ENCODE measurements around the gene SDK1. TPM values are rescaled to one million over a fixed set of nuclear protein-coding genes. Genes with fewer than 3 reads are reported as not detected.

SDK1 gene
- total RNA-seq, 1 experiment from 2014 or later, result 9.3 TPM

- TF ChIP-seq GTF2I (CRISPR knock-in tag; conservative IDR thresholded peaks at IDR 0.05) (no peak), ZNF232 (CRISPR knock-in tag; IDR thresholded peaks at IDR 0.05) (no peak), NR2C2 (CRISPR knock-in tag; IDR thresholded peaks at IDR 0.05) (no peak), SMAD3 (CRISPR knock-in tag; IDR thresholded peaks at IDR 0.05; ENCODE audit: borderline replicate concordance) (no peak), SMAD4 (CRISPR knock-in tag; IDR thresholded peaks at IDR 0.05) (no peak), ZNF121 (CRISPR knock-in tag; IDR thresholded peaks at IDR 0.05) (no peak), ESRRA (CRISPR knock-in tag; IDR thresholded peaks at IDR 0.05; ENCODE audit: borderline replicate concordance) (no peak), ZMAT4 (CRISPR knock-in tag; IDR thresholded peaks at IDR 0.05) (no peak), ZNF263 (CRISPR knock-in tag; IDR thresholded peaks at IDR 0.05; ENCODE audit: low read depth) (no peak), PRDM15 (CRISPR knock-in tag; IDR thresholded peaks at IDR 0.05) (no peak), RELA (CRISPR knock-in tag; IDR thresholded peaks at IDR 0.05; ENCODE audit: borderline replicate concordance) (no peak), GRHL2 (CRISPR knock-in tag; IDR thresholded peaks at IDR 0.05; ENCODE audit: insufficient replicate concordance, severe bottlenecking) (no peak)
- TF ChIP-seq, protein P1, sequence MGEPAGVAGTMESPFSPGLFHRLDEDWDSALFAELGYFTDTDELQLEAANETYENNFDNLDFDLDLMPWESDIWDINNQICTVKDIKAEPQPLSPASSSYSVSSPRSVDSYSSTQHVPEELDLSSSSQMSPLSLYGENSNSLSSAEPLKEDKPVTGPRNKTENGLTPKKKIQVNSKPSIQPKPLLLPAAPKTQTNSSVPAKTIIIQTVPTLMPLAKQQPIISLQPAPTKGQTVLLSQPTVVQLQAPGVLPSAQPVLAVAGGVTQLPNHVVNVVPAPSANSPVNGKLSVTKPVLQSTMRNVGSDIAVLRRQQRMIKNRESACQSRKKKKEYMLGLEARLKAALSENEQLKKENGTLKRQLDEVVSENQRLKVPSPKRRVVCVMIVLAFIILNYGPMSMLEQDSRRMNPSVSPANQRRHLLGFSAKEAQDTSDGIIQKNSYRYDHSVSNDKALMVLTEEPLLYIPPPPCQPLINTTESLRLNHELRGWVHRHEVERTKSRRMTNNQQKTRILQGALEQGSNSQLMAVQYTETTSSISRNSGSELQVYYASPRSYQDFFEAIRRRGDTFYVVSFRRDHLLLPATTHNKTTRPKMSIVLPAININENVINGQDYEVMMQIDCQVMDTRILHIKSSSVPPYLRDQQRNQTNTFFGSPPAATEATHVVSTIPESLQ (CRISPR knock-in tag; IDR thresholded peaks at IDR 0.05), result no peak
- TF ChIP-seq, protein P2, sequence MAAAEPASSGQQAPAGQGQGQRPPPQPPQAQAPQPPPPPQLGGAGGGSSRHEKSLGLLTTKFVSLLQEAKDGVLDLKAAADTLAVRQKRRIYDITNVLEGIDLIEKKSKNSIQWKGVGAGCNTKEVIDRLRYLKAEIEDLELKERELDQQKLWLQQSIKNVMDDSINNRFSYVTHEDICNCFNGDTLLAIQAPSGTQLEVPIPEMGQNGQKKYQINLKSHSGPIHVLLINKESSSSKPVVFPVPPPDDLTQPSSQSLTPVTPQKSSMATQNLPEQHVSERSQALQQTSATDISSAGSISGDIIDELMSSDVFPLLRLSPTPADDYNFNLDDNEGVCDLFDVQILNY (CRISPR knock-in tag; IDR thresholded peaks at IDR 0.05), result no peak
- TF ChIP-seq, protein P3, sequence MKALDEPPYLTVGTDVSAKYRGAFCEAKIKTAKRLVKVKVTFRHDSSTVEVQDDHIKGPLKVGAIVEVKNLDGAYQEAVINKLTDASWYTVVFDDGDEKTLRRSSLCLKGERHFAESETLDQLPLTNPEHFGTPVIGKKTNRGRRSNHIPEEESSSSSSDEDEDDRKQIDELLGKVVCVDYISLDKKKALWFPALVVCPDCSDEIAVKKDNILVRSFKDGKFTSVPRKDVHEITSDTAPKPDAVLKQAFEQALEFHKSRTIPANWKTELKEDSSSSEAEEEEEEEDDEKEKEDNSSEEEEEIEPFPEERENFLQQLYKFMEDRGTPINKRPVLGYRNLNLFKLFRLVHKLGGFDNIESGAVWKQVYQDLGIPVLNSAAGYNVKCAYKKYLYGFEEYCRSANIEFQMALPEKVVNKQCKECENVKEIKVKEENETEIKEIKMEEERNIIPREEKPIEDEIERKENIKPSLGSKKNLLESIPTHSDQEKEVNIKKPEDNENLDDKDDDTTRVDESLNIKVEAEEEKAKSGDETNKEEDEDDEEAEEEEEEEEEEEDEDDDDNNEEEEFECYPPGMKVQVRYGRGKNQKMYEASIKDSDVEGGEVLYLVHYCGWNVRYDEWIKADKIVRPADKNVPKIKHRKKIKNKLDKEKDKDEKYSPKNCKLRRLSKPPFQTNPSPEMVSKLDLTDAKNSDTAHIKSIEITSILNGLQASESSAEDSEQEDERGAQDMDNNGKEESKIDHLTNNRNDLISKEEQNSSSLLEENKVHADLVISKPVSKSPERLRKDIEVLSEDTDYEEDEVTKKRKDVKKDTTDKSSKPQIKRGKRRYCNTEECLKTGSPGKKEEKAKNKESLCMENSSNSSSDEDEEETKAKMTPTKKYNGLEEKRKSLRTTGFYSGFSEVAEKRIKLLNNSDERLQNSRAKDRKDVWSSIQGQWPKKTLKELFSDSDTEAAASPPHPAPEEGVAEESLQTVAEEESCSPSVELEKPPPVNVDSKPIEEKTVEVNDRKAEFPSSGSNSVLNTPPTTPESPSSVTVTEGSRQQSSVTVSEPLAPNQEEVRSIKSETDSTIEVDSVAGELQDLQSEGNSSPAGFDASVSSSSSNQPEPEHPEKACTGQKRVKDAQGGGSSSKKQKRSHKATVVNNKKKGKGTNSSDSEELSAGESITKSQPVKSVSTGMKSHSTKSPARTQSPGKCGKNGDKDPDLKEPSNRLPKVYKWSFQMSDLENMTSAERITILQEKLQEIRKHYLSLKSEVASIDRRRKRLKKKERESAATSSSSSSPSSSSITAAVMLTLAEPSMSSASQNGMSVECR (CRISPR knock-in tag; IDR thresholded peaks at IDR 0.05; ENCODE audit: borderline replicate concordance), result no peak
- TF ChIP-seq, protein P4, sequence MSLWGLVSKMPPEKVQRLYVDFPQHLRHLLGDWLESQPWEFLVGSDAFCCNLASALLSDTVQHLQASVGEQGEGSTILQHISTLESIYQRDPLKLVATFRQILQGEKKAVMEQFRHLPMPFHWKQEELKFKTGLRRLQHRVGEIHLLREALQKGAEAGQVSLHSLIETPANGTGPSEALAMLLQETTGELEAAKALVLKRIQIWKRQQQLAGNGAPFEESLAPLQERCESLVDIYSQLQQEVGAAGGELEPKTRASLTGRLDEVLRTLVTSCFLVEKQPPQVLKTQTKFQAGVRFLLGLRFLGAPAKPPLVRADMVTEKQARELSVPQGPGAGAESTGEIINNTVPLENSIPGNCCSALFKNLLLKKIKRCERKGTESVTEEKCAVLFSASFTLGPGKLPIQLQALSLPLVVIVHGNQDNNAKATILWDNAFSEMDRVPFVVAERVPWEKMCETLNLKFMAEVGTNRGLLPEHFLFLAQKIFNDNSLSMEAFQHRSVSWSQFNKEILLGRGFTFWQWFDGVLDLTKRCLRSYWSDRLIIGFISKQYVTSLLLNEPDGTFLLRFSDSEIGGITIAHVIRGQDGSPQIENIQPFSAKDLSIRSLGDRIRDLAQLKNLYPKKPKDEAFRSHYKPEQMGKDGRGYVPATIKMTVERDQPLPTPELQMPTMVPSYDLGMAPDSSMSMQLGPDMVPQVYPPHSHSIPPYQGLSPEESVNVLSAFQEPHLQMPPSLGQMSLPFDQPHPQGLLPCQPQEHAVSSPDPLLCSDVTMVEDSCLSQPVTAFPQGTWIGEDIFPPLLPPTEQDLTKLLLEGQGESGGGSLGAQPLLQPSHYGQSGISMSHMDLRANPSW (CRISPR knock-in tag; conservative IDR thresholded peaks at IDR 0.05; ENCODE audit: low read depth), result no peak
- H3K4me1 Mint-ChIP-seq, result peaks cover 12% of the 10 kb centered on the region
- CTCF ChIA-PET, result interaction anchor here (1.7 kb wide), 1 partner anchor 9 kb away, joined by 5 read pairs; no protein-coding TSS in a partner anchor
- ATAC-seq (no peak), DNase-seq (ENCODE audit: low spot score) (no peak)
- H3K27me3 Mint-ChIP-seq (ENCODE audit: low read depth), result no peaks in the 10 kb centered on the region
- H3K36me3 Mint-ChIP-seq, result no peaks in the 10 kb centered on the region
- no peaks in the 10 kb centered on the region for H3K9me3 Mint-ChIP-seq
- H3K4me3 Mint-ChIP-seq, result no peak overlapping the region
- POLR2A ChIA-PET, result no interaction called here
- no peak overlapping the region for H3K27ac Mint-ChIP-seq
These were observed 187.8 kb downstream of the SDK1 start for GRCh38 chr7:3488829-3489228.

All from WTC11 (cell line).